HTERT RPE-1 (cell line): ENCODE results near the gene FRMD5.

ENCODE experiments used
- in situ Hi-C: fragments of 300-500 bp; cut with MboI; formaldehyde crosslinking; loops from 4 replicates; pipeline ENCODE4 v1.14.3; 2020; ENCODE audit warnings: low sequenced_read_pairs

The FRMD5 gene

GRCh38 chr15:43901495-43901894 lies 293.6 kb downstream of the FRMD5 start:
- in situ Hi-C loops = no loop called here

GRCh38 chr15:43900996-43901395 lies 294.1 kb downstream of the FRMD5 start:
- in situ Hi-C loops = no loop called here

DNA sequence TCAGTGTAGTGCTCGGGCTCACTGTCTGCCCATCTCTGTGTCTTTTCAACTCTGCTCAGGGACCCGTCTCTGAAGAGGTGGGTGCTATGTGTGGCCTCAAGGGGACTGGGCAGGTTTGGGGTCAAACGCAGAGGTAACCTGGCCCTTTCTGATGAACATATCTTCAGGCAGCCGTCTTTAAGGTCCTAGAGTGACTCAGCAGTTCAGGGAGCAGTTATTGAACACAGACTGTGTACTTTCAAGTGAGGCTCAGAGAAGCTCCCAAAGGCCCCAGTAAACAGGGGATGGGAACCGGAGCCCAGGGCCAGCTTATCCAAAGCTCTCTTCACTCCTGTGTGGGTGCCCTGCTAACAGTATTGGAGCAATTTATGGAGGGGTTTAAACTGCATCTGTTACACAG lies 295.1 kb downstream of the FRMD5 start:
- in situ Hi-C loops = no loop called here

DNA sequence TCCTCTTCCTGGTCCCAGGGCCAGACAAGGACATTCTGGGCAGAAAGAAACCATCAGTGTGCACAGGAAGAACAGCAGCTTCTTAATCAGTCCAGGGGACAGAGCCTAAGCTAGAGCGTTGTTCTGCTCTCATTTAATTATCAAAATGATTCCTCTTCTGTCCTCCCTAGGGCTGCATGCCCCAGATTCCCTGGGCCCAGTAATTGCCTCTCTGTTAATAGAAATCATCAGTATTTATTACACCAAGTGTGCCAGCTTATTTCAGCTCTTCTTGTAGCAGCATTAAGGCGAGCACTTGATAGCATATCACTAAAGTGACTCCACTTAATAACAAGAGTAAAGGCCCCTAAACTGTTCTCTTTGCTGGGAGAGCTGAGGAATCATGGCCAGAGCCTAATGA lies 296.2 kb downstream of the FRMD5 start:
- in situ Hi-C loops = no loop called here

DNA sequence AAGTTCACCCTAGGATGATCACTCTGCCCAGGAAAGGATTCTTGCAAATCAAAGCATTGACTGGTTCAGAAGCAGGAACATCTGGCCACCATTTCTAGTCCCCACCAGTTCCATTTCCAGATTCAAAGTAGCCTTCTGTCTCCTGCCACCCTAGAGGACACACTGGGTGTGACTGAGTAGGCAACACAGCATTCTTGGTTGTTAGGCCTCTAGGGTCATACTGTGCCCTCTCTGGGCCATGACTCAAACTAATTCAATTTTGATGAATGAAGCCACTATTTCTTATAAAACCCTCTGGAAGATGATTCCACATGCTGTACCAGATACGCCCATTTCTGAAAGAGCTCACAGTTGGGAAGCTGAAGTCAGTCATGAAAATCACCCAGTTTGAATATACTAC lies 298.5 kb downstream of the FRMD5 start:
- in situ Hi-C loops = no loop called here

DNA sequence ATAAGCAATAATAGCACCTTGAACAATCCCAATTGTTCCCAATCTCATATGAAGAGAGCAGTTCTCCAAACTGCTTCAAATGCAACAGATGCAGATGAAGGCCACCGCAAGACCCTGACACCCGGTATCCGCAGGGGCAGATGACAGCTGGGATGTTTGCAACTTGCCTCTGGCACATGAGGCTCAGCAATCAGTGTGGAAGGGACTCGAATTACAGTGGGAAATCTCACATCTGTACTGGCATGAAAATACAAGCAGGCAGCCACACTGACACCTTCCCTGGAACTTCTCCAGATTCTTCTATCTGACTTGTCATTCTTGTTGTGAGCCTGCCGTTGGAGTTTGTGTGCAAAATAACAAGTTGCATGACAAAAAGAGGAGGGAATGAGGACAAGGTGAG lies 299.5 kb downstream of the FRMD5 start:
- in situ Hi-C loops = no loop called here

GRCh38 chr15:43893956-43894355 lies 301.1 kb downstream of the FRMD5 start:
- in situ Hi-C loops = no loop called here

DNA sequence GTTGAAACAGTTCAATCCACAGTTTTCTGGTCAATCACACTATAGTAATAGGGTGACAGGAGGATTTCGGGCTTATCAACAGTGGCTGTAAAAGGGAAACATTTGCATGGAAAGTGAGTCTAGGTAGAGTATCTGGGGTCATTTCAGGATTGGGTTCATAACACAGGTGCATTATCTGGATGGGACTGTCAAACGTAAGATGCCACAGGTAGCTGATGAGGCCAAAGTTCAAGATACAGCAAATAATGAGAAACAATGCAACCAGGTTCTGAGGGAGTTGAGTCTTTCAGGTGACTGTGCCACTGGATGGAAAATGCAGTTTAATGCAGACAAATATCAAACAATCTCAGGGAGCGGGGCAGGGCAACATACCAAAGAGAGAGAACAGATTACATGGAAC lies 306.0 kb downstream of the FRMD5 start:
- in situ Hi-C loops = no loop called here

- in situ Hi-C loops = no loop called here
These were observed 307.2 kb downstream of the FRMD5 start for GRCh38 chr15:43887901-43888300.

- in situ Hi-C loops = no loop called here
These were observed 308.5 kb downstream of the FRMD5 start for GRCh38 chr15:43886558-43886957.

DNA sequence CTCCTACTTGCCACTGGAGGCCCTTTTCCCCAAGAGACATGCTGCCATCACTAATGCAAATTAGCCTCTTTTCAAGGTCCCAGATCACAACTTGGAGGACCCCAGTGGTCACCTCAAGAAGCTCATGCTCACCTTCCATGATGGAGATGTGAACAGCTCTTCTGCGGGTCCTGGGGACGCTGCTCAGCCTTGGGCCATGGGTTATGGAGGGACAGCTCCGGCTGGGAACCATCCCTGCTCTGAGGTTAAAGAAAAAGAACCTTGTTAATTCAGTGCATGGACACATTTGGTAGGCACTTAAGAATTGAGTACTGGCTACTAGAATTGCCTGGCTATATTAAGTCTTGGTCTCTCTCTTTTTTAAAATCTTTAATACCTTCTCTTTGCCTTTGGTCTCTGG lies 311.5 kb downstream of the FRMD5 start:
- in situ Hi-C loops = no loop called here

- in situ Hi-C loops = no loop called here
These were observed 313.1 kb downstream of the FRMD5 start for GRCh38 chr15:43881944-43882343.

- in situ Hi-C loops = no loop called here
These were observed 313.8 kb downstream of the FRMD5 start for GRCh38 chr15:43881245-43881644.

DNA sequence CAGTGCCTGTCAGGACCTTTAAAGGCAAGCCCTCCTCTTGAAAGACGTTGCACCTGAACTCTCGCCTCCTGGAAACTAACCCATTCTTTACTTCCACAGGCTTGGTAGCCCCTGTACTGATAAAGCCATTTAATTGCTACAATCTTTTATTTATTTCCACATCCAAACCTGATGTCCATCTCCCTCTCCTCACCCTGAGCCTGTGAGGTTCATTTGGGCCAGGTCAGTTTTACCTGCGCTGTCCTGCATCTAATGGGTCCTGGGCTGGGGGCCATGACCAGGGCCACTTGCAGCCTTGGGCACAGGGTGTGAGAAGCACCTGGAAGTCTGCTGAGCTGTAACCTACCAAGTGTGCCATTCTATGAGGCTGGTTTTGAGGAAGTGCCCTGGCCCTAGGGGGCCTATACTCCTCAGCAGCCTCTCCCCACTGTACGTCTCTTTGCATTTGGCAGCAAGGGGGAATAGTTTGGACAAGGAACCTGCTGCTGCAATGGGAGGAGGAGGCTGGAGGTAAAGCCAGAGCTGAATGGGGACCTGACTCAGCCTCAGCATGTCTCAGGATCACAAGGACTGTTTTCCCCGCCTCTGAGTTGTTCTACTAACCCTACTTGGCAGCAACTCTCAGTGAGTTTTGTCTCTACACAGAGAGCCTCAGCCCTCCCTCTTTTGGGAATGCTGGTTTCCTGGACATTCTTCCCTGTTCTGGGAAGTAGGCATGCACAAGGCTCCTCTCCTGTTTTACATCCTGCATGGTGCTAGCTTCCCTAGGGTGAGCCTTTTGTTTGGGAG lies 314.5 kb downstream of the FRMD5 start:
- in situ Hi-C loops = no loop called here

DNA sequence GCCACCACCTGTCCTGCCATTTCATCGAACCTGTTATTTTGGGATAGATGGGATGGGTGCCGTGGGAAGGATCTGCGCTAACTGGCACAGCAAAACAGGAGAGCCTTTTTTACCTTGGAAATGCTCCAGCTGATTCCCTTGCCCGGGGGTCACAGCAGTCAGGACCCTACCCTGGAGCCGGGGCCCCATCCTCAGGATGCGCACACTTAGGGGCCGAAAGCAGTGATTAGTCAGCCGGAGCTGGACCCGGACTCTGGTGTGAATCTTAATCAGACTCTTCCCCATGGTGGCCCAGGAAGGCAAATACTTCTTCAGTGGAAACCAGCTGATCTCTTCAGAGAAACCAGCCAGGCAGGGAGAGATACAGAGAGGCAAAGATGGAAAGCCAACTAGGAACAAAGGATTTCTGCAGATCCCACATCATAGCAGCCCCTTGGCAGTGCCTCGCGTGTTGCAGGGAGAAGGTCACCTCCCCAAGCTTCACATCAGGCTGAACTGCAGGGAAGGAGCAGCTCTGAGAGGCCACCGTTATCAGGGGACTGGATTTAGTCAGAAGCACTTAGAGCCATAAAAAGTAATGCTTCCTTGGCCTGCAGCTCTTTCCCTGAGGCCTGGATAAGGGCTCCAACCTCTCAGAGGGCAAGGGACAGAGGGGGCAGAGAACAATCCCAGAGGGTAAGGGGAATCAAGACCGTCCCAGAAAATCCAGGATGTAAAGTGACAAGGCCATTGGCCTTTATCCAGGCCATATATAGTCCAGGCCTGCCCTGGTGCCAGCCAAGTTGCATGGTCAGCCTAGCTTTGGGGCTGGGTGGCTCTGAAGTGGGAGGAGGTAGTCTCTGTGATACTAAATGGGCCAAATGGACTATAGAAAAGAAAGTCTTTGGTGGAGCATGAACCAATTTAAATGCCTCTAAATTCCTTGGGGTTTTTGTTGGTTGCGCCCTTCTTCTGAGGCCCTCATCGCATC lies 315.4 kb downstream of the FRMD5 start:
- in situ Hi-C loops = no loop called here

DNA sequence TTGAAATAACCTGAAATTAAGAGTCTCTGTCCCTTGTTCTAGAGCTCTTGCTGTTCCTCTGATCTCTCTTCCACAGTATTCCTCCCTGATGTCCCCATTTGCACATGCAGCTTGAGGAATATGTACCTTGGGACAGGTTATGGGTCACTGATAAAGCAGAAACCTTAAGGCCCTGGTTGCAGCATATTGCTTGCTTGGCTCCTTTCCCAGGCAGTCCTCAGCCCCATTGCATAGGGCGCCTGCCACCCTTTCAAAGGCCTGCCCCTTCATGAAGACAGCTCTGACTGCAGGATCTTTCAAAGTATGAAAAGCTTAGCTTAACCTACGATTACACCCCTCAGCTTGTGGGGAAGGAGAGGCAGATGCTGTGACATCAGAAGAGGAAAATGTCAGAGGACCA lies 316.6 kb downstream of the FRMD5 start:
- in situ Hi-C loops = no loop called here

DNA sequence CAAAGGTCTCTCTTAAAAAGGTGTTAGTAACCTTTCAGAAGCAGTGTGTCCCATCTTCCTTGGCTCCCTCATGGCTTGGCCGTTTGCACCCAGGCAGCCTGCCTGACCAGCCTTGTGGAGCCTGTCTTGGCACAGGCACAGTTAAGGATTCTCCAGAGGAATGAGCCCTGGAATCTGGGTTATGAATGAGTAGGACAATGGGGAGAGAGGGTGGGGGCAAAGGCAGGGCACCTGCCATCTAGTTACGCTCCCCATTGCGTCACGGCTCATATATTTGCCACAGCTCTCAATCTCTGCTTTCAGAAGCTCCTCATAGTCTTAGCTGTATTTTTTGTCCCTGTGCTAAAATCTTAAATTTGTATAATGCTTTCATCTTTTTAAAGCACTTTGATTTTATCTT lies 317.7 kb downstream of the FRMD5 start:
- in situ Hi-C loops = no loop called here

GRCh38 chr15:43876872-43877271 lies 318.2 kb downstream of the FRMD5 start:
- in situ Hi-C loops = no loop called here

DNA sequence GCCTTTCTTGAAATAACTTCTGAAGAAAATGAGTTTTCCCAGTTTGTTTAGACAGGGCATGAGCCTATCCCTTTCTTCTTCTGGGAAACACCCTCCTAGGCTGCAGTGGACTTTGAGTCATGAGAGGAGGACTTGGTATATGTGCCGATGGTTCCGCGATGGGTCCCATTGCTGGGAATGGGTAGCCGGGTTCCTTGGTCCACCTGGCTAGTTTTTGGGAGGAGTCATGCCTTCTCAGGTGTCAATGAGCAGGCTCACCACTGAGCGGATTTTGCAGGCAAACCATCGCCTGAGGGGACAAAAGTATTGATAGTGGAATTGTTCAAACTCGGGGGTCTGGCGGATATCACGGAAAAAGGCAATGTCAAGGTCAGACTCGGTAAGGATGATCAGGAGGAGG lies 321.4 kb downstream of the FRMD5 start:
- in situ Hi-C loops = no loop called here

GRCh38 chr15:43872416-43873020 lies 322.6 kb downstream of the FRMD5 start:
- in situ Hi-C loops = no loop called here

DNA sequence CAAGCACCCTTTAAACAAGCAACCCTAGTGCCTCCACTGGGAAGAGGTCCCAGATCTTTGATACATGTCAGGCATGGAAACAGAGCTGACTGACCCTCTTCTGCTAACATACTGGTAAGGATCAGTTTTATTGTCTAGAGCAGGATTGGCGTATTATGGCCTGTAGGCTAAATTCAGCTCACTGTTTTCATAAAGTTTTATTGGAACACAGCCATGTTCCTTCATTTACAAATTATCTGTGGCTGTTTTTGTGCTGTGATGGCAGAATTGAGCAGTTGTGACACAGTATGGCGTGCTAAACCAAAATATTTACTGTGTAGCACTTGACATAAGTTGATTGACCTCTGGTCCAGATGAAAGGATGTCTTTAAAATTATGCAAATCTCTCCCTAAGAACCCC lies 323.2 kb downstream of the FRMD5 start:
- in situ Hi-C loops = no loop called here

DNA sequence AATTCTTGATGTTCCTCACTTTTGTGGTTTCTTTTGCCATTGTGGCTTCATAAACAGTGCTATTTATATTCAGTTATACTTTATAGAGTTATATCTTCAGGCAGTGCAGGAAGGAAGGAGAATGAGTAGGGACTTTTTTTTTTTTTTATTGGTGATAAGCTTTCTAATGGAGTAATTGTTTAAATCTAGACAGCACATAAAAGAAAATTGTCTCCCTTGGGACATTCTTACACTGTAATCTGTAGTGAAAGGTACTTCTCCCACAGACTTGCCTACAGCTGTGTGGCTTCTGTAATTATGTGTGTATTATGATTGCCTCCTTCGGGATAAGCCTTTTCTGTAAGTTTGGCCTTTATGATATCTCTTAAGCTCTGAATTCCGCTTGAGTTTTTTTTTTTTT lies 326.7 kb downstream of the FRMD5 start:
- in situ Hi-C loops = no loop called here
